GM18861 (cell line): ENCODE results near the gene RAPGEF1.
"Not testable (repeated sequence)": the region's sequence is repeated elsewhere in the genome, so short reads cannot be mapped to it uniquely, and the experiment has no call there.

Experiments used
- ATAC-seq: cut with Tn5 transposase; IDR thresholded peaks from one replicate; pipeline ENCODE4 v1.9.1; 2021; ENCODE audit not compliant: unreplicated experiment

The RAPGEF1 gene

DNA sequence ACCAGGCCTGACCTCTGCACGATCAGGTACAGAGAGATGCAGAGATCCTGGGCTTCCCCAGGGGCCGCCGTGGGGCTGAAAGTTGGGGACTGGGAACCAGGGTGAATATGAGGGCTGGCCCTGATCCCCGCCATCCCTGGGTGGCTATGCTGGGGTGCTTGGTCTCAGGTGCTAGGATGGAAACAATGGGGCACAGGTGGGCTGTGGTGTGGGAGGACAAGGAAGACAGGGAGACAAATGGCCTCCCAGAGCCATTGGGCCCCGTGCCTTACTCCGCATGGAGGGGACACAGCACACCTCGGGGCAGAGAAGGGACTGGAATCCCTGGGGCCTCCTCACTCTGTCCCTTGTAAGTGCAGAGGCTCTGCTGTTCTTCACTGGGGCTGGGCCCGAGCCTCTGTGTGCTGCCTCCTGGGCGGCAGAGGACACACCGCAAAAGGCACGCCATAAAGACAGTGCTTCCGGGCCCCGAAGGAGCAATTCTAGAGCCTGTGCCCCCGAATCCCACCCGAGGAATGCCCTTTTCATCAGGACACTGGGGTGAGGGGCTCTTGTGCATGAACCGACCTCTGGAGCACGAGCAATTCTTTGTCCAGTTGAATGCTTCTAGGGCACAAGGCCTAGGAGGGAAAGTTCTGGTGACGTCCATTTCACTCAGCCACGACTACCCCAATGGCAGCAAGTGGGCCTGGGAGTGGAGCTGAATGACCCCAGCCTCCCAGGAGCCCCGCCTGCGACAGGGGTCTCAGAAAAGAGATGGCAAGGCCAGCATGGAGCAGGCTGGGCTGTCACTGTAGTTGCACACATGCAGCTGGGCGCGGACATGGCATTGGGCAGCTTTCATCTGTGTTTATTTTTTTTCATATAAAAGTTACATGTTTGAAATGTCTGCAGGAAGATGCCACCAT is 163.7 kb downstream of the RAPGEF1 start:
- ATAC-seq: no peak

DNA sequence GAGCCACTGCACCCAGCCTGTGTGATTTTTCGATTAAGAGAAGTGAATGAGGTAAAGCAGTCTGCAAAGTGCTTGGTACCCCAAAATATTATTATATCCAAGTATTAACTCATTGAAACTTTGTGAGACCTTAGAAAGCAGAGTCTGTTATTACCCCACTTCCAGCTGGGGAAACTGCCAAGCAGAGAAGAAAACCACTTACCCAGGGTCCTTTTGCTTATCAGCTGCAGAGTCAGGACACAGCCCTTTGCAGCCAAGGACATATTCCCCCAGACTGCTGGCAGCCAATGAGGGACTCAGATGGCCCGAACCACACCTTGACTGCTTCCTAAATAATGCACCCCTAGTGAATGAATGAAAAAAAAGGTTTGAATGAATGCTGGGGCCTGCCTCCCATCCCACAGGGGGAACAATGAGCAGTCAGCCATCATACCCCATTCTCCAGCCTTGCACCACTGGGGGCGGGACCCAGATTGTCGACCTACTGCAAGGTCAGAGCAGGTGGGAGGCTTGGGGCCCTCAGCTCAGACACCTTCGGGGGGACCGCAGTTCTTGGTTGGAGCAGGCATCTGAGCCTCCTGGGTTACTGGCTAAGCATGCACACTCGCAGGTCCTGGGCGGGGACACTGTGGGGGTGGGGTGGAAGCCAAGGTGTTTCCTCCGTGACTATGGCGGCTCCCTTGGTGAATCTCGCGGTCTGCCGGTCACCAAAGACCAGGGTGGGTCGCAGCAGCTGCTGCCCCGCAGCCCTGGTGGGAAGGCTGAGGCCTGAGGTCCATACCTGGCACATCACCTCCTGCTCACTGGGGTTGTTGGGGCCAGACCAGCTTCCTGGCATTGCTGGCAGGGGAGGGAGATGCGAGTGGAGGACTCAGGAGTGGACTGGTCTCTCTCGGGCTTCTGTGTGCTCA is 164.9 kb downstream of the RAPGEF1 start:
- no peak for ATAC-seq

GRCh38 chr9:131567910-131568309 is 172.0 kb downstream of the RAPGEF1 start:
- ATAC-seq: no peak

DNA sequence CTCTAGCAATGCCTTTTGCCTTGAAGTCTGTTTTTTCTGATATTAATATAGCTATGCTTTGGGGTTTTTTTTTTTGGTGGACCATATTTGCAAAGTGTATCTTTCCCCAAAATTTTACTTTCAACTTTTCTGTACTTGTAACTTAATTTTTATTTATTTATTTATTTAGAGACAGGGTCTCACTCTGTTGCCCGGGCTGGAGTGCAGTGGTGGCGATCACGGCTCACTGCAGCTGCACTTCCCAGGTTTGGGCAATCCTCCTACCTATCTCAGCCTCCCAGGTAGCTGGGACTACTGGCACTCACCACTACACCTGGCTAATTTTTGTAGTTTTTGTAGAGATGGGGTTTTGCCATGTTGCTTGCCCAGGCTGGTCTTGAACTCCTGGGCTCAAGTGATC is 173.7 kb downstream of the RAPGEF1 start:
- ATAC-seq: no peak

GRCh38 chr9:131565369-131565768 is 174.5 kb downstream of the RAPGEF1 start:
- no peak for ATAC-seq

DNA sequence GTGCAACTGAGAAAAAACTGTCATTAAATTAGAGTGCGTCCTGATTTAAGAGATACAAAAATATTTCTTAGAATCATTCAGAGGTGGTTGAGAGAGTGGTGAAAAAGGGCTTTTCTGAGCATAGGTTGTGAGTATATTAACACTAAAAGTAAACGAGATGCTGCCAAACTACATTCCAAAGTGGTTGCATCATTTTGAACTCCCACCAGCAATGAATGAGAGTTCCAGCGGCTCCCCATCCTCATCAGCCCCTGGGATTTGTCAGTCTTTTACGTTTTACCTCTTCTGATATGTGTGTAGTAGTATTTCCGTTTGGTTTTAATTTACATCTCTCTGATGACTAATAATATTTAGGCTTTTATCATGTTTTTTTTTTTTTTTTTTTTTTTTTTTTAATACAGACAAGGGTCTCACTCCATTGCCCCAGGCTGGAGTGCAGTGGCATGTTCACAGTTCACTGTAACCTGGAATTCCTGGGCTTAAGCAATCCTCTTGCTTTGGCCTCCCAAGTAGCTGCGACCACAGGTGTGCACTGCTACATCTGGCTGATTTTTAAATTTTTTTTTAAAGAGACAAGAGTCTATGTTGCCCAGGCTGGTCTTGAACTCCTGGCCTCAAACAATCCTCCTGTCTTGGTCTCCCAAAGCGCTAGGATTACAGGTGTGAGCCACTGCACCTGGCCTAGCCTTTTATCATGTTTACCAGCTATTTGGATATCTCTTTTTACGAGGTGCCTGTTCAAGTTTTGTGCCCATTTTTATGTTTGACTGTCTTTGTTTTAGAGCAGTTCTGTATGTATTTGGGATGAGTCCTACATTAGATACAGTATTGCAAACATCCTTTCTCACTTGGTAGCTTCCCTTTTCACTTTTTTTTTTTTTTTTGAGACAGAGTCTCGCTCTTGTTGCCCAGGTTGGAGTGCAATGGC is 177.6 kb downstream of the RAPGEF1 start:
- no peak for ATAC-seq

GRCh38 chr9:131559421-131560000 is 180.4 kb downstream of the RAPGEF1 start:
- ATAC-seq: no peak

- no peak for ATAC-seq
Measured at GRCh38 chr9:131557855-131558548, 181.9 kb downstream of the RAPGEF1 start.

DNA sequence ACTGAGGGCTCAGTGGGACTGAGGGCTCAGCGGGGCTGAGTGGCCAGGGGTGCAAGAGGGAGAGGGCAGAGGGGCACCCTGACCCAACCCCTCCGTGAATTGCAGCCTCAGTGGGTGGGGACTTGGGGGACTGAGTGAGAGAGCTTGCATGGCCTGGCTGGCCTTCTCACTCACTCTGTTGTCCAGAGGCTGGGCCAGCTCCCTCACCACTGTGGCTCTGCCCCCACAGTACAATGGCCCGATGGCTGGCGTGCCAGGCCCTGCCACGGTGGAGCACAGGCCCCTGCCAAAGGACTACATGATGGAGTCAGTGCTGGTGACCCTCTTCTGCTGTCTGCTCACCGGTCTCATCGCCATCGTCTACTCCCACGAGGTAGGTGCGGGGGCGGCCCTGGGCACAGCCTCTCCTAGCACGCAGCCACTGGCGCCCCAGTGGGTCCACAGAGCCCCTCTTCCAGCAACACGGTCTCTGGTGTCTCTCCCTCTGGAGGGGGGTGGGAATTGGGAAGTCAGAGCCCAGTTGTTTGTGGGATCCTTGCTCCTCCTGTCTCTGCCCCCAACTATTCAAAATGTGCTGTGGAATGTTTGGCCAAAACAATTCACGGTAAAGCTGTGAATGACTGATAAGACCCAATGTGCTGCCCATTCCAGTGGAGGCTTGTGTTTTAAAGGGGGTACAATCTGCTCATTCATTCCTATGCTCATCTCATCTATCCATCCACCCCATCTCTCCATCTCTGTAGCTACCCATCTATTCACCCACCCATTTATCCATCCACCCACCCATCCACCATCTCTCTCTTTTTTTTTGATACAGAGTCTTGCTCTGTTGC is 183.8 kb downstream of the RAPGEF1 start:
- no peak for ATAC-seq

DNA sequence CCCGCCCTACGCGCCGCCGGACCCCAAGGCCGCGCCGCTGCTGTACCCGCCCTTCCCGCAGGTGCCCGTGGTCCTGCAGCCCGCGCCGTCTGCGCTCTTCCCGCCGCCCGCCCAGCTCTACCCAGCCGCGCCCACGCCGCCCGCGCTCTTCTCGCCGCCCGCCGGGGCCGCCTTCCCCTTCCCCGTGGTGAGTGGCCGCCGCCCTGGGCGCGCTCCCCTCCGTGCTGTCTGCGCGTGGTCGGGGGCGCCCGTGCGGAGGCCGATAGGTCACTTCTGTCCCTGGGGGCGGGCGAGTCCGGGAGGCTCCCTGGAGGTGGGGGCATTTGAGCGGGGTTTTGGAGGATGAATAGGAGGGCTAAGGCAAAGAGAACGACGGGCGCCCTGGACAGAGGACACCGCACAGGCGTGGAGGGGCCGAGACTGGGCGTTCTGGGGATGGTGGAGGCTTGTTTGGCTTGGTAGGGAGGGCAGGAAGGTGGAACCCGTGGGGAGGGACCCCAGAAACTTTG is 185.0 kb downstream of the RAPGEF1 start:
- no peak for ATAC-seq

DNA sequence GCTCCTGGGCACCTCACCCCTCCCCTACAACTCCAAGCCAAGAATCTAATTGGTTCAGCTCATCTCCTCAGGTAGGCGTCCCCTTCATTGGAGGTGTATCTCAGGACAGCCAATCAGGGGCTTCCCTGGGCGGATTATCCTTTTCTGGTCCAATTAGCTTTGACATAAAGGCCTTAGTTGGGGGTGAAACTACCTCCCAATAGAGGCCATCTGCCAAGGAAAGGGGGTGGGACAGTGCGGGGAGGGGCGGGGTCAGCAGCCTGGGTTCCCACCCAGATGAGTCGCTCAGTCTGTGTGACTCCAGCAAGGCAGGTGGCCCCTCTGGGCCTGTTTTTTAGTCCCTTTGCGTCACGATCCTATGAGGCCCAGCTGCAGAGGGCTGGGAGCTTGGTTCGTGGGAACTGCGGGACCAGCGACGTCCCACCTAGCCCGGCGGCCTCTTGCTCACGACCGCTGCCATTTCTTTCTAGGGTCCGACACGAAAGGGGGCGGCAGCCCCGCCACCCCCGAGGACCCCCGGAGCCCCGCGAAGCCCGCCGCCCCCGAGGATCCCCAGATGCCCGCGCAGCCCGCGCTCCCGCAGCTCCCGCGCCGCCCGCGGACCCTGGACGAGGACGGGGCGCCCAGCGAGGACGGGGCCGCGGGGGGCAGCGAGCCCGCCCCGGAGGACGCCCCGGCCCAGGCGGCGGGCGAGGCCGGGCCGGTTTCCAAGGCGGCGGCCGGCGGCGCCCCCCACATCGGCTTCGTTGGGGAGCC is 185.6 kb downstream of the RAPGEF1 start:
- no peak for ATAC-seq

DNA sequence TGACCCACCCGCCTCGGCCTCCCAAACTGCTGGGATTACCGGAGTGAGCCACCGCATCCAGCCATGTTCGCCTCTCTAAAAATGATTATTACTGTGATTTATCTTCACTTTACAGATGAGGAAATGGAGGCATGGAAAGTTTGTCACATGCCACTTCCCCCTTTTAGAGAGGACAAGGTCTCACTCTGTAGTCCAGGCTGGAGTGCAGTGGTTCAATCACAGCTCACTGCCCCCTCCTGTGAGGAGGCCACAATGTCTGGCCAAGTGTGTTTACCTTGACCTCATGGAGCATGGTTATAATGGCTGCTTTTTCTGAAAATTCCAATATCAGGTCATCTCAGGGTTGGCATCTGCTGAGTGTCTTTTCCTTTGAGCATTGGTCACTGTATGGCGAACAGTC is 187.8 kb downstream of the RAPGEF1 start:
- no peak for ATAC-seq

GRCh38 chr9:131550465-131550864 is 189.4 kb downstream of the RAPGEF1 start:
- ATAC-seq: not testable (repeated sequence)

- not testable (repeated sequence) for ATAC-seq
Measured at GRCh38 chr9:131549186-131549585, 190.7 kb downstream of the RAPGEF1 start.

DNA sequence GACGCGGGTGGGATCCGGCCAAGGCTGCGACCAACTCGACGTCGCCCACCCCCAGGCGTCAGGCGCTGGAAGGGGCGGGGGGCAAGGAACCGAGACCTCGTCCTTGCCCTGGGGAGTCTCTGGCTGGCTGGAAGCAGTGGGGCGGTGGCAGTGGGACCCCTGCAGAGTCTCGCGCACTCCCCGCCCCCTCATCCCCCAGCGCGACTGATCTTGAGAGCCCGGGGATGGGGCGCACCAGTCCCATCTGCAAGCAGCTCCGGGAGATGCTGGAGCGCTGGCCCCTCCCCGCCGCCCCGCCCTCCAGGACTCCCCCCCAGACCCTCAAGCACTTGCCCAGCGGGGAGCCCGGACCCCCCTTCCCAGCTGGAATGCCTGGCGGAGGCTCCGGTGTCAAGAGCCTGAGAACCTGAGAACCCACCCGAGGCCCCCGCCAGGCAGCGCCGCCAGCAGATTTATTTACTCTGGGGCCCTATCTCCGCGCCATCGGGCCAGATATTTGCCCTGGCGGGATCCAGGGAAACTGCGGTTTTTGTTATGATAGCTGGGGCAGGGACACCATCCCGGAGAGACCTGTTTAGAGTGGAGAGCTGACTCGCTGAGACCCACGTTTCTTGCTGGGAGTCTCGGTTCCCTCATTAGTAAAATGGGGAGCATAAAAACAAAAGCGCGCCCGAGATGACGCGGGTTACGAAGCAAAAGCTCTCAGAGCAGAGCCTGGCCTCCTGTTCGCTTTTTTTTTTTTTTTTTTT is 193.4 kb downstream of the RAPGEF1 start:
- ATAC-seq: no peak

DNA sequence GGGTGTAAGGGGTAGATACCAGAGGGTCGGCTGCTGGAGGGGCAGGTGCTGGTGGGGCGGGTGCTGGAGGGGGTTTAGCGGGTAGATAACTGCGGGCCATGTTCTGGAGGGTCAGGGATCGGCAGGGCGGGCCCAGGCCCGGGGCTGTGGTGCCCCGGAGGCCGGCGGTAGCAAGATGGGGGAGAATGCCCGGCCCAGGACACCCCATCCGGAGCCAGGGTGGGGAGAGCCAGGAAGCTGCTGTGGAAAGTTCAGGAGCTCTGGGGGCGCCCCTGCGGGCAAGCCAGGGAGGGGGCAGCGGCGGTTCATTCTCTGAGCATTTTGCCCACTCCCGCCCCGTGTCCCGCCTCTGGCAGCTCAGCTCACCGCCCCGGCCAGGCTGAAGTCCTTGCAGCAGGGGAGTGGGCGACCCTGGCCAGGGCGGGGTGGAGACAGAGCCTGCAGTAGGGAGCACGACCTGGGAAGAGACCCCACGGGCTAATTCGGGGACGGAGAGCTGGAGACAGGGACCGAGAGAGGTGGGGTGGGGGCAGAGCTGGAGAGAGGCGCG is 194.0 kb downstream of the RAPGEF1 start:
- no peak for ATAC-seq
